Heart left ventricle (tissue), 16 donors: ENCODE results near the gene LBP. TPM values are rescaled to one million over a fixed set of nuclear protein-coding genes. Genes with fewer than 3 reads are reported as not detected.
A peak's percentile ranks its signal among the peaks of the same experiment; 100 is the strongest.

ENCODE experiments used
- ATAC-seq, 4 donors: fragments of 200-7000 bp; cut with Tn5 transposase; one replicate each; pipeline ENCODE4 v1.9.1; 2020 to 2022; ENCODE audit warnings: moderate library complexity in 4 of 4, mild to moderate bottlenecking in 3 of 4, moderate number of reproducible peaks in 1 of 4
- DNase-seq, 5 donors: peaks; one replicate each; pipeline ENCODE4 v3.0.0-alpha.2; 2020
- H3K27ac ChIP-seq, 12 donors: fragments of 200-600 bp; sonication (generic) in 4 of 12; one replicate each; pipeline versions ENCODE4 v1.5.0 to v1.8.0; 2016 to 2022; ENCODE audit warnings: mild to moderate bottlenecking in 2 of 12
- H3K27me3 ChIP-seq, 9 donors: fragments of 200-600 bp; sonication (generic) in 2 of 9; one replicate each; pipeline versions ENCODE4 v1.5.1 to v1.8.0; 2016 to 2022; ENCODE audit warnings: mild to moderate bottlenecking in 3 of 9
- H3K36me3 ChIP-seq, 9 donors: fragments of 200-600 bp; sonication (generic) in 2 of 9; one replicate each; pipeline versions ENCODE4 v1.5.0 to v1.8.0; 2018 to 2022; ENCODE audit warnings: mild to moderate bottlenecking in 2 of 9
- H3K4me1 ChIP-seq, 12 donors: fragments of 200-600 bp; sonication (generic) in 4 of 12; one replicate each; pipeline versions ENCODE4 v1.5.0 to v1.8.0; 2016 to 2022; ENCODE audit warnings: mild to moderate bottlenecking in 3 of 12
- H3K4me3 ChIP-seq, 12 donors: fragments of 200-600 bp; sonication (generic) in 4 of 12; one replicate each; pipeline versions ENCODE4 v1.5.0 to v1.8.0; 2017 to 2022; ENCODE audit warnings: mild to moderate bottlenecking in 9 of 12, moderate library complexity in 4 of 12
- H3K9me3 ChIP-seq, 12 donors: fragments of 200-600 bp; sonication (generic) in 4 of 12; one replicate each; pipeline versions ENCODE4 v1.5.0 to v1.8.0; 2016 to 2022; ENCODE audit warnings: mild to moderate bottlenecking in 1 of 12
- POLR2A ChIP-seq, 2 donors: fragments of 450-650 bp; IDR thresholded peaks; one replicate each; pipeline ENCODE4 v1.6.1; 2017; ENCODE audit warnings: antibody characterized with exemption in 2 of 2, mild to moderate bottlenecking in 2 of 2, moderate library complexity in 2 of 2
- WGBS, 4 donors: extraction: QIAGEN DNeasy Blood & Tissue Kit in 2 of 4; methylation state at CpG; one replicate each; pipeline versions ENCODE4 v1.1.5 to v1.1.7; 2013 to 2018; 5-methylcytosine and 5-hydroxymethylcytosine counted together
- intact Hi-C, 10 donors: fragments of 100-400 bp; cut with DNase I; formaldehyde crosslinking; loops; one replicate each; pipeline versions ENCODE4 v1.11.1 to v1.14.2; 2022
- polyA plus RNA-seq, 2 donors: library from polyadenylated mRNA; stranded (reverse); fragments of 200-250 nt; gene quantifications; one replicate each; pipeline ENCODE4 v1.2.3, GENCODE V29; 2013
- total RNA-seq, 9 donors: library from RNA; depleted of rRNA in 2 of 9; stranded (reverse); fragments of >200 nt in 2 of 9; fragmentation: NEBNext Ultra II Directional in 3 of 9; extraction: Animal tissue kit (Norgen Biotek cat#: 25700) in 3 of 9; gene quantifications; one replicate each; pipeline versions ENCODE4 v1.1.0 to v1.2.4, GENCODE V29; 2016 to 2023
- TF ChIP-seq, protein P1 (sequence below), 12 donors: fragments of 200-600 bp; sonication (generic) in 4 of 12; IDR thresholded peaks; one replicate each; pipeline versions ENCODE4 v1.5.0 to v1.8.0; 2018 to 2022; ENCODE audit warnings: antibody characterized with exemption in 12 of 12, mild to moderate bottlenecking in 5 of 12
- donor health status: ischemic (EF 13 %, LVEDD 7.1; RV severe dilation, severe dysfunction).
- donor health status: healthy with polysubstance abuse.
- donor health status: DM: no; HTN: yes; CAD: no.
- donor health status: DM: no; HTN: no; CAD: no.
- donor health status: ischemic (EF 25% LVEDD 6.9; RV normal size, moderate dysfunction).
- donor health status: ischemic (EF 25% LVEDD 5.7; RV mildly dilated, moderate dysfunction).
- donor health status: healthy.
- donor health status: DM: yes; HTN: yes; CAD: no.
- donor health status: ischemic (EF 35%, LVEDD 5.7; RV mildly dilated, moderate dysfunction).
- donor health status: nonischemic (EF 11% LVEDD 7.7; RV severe dilation, severe dysfunction).
- donor health status: DM: yes; HTN: yes; CAD: no.
- donor health status: PGD.
- donor health status: ischemic (EF 29% LVEDD 5.4; RV normal size, mild dysfunction).
- donor health status: nonischemic (EF 23%, LVEDD 6.1; RV moderate dilation, normal function).

Gene LBP
- total and polyA plus RNA-seq, 11 donors: 0.15 to 1.2 (median 0.39) TPM; not detected in 5

- peaks cover 2 to 87% (median 52%) of the 10 kb centered on the region in 9 donors for H3K36me3 ChIP-seq
- no peak overlapping the region for H3K4me3 ChIP-seq
- TF ChIP-seq, protein P1, sequence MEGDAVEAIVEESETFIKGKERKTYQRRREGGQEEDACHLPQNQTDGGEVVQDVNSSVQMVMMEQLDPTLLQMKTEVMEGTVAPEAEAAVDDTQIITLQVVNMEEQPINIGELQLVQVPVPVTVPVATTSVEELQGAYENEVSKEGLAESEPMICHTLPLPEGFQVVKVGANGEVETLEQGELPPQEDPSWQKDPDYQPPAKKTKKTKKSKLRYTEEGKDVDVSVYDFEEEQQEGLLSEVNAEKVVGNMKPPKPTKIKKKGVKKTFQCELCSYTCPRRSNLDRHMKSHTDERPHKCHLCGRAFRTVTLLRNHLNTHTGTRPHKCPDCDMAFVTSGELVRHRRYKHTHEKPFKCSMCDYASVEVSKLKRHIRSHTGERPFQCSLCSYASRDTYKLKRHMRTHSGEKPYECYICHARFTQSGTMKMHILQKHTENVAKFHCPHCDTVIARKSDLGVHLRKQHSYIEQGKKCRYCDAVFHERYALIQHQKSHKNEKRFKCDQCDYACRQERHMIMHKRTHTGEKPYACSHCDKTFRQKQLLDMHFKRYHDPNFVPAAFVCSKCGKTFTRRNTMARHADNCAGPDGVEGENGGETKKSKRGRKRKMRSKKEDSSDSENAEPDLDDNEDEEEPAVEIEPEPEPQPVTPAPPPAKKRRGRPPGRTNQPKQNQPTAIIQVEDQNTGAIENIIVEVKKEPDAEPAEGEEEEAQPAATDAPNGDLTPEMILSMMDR (IDR thresholded peaks at IDR 0.05): no peak
- no peak for TF ChIP-seq POLR2A (IDR thresholded peaks at IDR 0.05)
- H3K4me1 ChIP-seq: peaks cover 0 to 21% (median 7%) of the 10 kb centered on the region in 12 donors
- DNase-seq (peak in 4 of 5 donors; percentile 47 to 76 (median 56)), ATAC-seq (peak; percentile 72 to 93 (median 88))
- intact Hi-C loops: loop anchor here in 2 of 10 donors (10.0 kb wide), 2 partner anchors 194 to 374 kb away; no protein-coding TSS in a partner anchor
- WGBS, 4 donors: 30 to 50% (median 45%) methylated on average over 4 of the region's 4 CpGs
- H3K27ac ChIP-seq: no peak overlapping the region
- no peaks in the 10 kb centered on the region for H3K9me3 ChIP-seq
- H3K27me3 ChIP-seq: no peaks in the 10 kb centered on the region
Measured at GRCh38 chr20:38418509-38419204, 72.4 kb downstream of the LBP start.

DNA sequence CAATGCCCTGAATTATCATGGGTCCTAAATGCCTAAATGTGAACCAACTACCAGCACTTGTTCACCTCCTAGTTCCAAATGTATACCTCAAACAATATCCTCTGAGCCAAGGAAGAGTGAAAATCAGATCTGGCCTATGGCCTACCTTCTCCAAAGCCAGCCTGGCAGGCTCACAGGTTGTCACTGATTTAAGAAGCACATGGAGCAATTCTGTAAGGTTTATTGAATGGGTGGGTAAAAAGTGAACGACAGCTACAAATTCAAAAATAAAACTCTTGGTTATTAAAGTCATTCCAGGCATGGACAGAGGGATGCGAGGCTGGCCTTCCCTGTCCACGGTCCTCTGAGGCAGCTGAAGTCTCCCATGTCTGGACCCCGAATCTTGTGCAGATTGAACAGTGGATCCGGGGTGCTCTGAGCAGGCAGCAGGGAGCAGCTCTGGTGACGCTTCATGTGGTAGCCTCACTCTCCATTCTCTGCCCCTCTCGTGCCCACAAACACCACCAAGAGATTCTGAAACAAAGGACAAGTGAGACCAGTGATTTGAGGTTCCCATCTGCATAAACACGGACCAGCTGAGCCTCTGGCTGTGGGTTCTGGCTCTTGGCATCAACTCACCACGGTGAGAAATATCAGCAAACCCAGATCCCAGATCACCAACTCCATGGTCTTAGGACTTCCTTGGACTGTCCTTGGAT, 74.3 kb downstream of the LBP start:
- Histone ChIP-seq H3K36me3 (peaks cover 2 to 89% (median 69%) of the 10 kb centered on the region in 9 donors), H3K27me3 (no peaks in the 10 kb centered on the region), H3K9me3 (no peaks in the 10 kb centered on the region), H3K4me3 (no peak overlapping the region), H3K4me1 (peaks cover 0 to 21% (median 7%) of the 10 kb centered on the region in 12 donors), H3K27ac (no peak overlapping the region)
- intact Hi-C loops: no loop called here
- TF ChIP-seq, protein P1 (IDR thresholded peaks at IDR 0.05): no peak
- no peak for TF ChIP-seq POLR2A (IDR thresholded peaks at IDR 0.05)
- 88 to 93% (median 92%) methylated on average over 8 to 9 of the region's 9 CpGs for WGBS, 4 donors
- DNase-seq (no peak), ATAC-seq (no peak)

GRCh38 chr20:38421915-38422314, 75.6 kb downstream of the LBP start:
- no peaks in the 10 kb centered on the region for H3K9me3 ChIP-seq
- ATAC-seq (no peak), DNase-seq (no peak)
- peaks cover 2 to 94% (median 80%) of the 10 kb centered on the region in 9 donors for H3K36me3 ChIP-seq
- 72 to 82% (median 76%) methylated on average over 5 to 10 of the region's 10 CpGs for WGBS, 4 donors
- no peak overlapping the region for H3K4me3 ChIP-seq
- TF ChIP-seq, protein P1 (IDR thresholded peaks at IDR 0.05): no peak
- TF ChIP-seq POLR2A (IDR thresholded peaks at IDR 0.05): no peak
- peaks cover 0 to 21% (median 8%) of the 10 kb centered on the region in 12 donors for H3K4me1 ChIP-seq
- intact Hi-C loops: no loop called here
- H3K27me3 ChIP-seq: no peaks in the 10 kb centered on the region
- peak overlapping the region in 1 of 12 donors; percentile 32 for H3K27ac ChIP-seq

DNA sequence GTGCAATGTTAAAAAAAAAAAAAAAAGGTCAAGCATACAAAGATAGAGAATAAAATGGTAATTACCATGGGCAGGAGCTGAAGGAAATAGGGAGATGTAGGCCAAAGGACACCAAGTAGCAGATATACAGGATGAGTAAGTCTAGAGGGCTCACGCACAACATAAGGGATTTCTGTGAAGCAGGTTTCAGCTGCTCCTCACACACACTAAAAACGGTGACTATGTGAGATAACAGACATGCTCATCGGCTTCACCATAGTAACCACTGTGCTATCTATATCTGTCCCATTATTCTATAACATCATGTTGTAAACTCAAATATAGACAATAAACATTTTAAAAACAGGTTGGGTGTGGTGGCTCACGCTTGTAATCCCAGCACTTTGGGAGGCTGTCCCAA, 77.3 kb downstream of the LBP start:
- Histone ChIP-seq H3K27me3 (no peaks in the 10 kb centered on the region), H3K4me1 (peaks cover 0 to 16% (median 3%) of the 10 kb centered on the region in 12 donors), H3K4me3 (no peak overlapping the region), H3K27ac (no peak overlapping the region), H3K9me3 (no peaks in the 10 kb centered on the region), H3K36me3 (peaks cover 2 to 100% (median 92%) of the 10 kb centered on the region in 9 donors)
- DNase-seq (no peak), ATAC-seq (no peak)
- WGBS, 4 donors: 74 to 78% (median 76%) methylated on average over 4 of the region's 4 CpGs
- intact Hi-C loops: no loop called here
- no peak for TF ChIP-seq POLR2A (IDR thresholded peaks at IDR 0.05)
- TF ChIP-seq, protein P1 (IDR thresholded peaks at IDR 0.05): no peak
